GM18858 (cell line): ENCODE data around the gene ALDOC.

ENCODE experiments used
- ATAC-seq: cut with Tn5 transposase; IDR thresholded peaks from one replicate; pipeline ENCODE4 v1.9.1; 2021; ENCODE audit not compliant: unreplicated experiment

Gene ALDOC

GRCh38 chr17:28533091-28533807 is 43.4 kb downstream of the ALDOC start:
- no peak for ATAC-seq

DNA sequence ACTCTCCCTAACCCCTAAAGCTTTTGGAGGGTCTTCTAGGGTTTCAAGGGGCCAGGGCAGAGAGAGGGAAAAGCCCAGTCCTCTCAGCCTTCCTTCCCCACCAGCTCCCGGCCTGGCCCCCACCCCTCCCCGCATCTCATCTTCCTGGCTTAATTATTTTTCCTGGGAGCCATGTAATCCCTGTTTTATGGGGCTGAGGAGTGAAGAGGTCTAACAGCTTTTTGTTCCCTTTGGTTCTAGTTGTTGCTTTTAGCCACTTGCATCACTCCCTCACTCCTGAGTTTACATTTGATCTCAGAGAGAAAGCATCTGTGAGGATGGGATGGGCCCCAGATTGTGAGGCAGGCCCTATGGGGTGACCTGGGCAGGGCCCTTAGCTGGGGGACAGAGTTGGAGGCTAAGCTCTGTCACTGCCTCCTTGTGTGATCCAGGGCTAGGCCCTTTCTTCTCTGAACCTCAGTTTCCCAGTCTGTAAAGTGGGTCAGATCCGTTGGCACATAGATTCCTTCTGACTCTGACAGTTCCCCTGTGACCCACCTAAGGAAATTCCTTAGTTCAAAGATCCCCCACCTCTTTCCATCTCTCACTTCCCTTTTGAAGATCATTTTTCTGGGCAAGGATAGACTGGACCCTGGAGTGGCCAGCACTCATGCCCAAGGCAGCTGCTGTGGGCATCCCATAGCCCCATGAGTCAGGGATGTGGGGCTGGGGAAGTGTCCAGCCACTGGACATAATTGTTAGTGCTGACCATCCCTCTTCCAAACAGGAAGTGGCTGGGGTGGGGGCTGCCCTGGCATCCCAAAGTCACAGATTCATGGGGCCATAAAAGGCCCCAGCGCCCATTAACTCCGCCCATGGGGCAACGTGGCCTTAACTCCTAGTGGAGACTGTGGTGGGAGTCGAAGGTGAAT is 44.4 kb downstream of the ALDOC start:
- no peak for ATAC-seq

DNA sequence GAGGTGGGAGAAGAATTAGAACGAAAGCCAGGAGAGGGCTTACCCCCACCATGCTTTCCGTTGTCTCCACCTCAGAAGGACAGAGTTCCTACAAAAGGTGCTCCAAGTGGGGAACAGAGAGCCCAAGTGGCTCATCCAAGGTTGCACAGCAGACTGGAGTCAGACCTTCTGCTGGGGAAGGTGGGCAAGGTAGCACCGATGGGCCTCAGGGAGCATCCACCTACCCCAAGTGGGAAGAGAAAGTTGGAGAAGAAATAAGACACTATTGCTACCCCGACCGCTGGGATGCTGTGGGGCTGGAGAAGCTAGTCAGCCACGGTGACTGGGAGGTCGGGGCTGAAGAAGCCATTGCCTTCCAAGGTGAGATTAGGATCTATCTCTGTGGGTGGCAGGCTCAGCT is 45.8 kb downstream of the ALDOC start:
- no peak for ATAC-seq

- no peak for ATAC-seq
These were observed 46.4 kb downstream of the ALDOC start for GRCh38 chr17:28530250-28530649.

GRCh38 chr17:28529013-28529400 is 47.7 kb downstream of the ALDOC start:
- ATAC-seq: no peak

GRCh38 chr17:28528327-28529012 is 48.2 kb downstream of the ALDOC start:
- ATAC-seq: no peak

DNA sequence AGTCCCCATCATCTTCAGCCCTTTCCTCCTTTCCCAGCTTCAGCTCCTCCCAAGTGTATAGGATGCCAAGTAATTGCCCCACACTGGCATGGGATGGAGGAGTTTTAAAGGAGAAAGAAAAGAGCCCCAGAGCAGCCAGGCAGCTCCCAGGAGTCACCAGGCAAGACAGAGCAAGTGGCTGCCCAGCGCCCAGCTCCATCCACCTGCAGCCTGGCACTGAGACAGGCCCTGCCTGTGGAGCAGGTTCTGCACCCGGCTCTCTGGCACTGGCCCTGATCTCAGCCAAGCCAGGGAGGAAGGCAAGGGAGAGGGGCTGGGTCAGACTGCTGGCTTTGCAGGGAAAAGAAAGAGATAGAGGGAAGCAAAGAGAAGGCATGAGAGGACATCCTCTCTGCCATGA is 48.8 kb downstream of the ALDOC start:
- ATAC-seq: no peak

DNA sequence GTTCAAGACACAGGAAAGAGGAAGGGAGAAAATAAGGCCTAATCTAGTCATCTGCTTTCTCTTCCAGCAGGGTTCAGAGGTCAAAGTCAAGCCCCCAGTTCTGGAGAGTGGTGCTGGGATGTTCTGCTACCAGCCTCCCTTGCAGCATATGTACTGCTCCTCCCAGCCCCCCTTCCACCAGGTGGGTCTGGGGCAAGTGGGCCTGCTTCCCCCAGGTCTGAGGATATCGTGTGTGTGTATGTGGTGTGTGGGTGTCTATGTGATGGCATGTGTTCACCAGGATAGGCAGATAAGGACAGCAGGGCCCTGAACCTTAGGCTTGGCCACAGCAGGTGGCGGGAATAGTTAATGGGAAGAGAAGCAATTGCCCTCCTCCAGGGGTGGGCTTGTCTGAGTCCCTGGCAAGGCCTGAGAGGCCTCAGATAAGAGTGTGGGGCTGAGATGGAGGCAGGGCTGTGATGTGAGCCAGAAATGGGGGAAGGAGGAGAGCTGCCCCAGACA is 49.5 kb downstream of the ALDOC start:
- ATAC-seq: no peak

DNA sequence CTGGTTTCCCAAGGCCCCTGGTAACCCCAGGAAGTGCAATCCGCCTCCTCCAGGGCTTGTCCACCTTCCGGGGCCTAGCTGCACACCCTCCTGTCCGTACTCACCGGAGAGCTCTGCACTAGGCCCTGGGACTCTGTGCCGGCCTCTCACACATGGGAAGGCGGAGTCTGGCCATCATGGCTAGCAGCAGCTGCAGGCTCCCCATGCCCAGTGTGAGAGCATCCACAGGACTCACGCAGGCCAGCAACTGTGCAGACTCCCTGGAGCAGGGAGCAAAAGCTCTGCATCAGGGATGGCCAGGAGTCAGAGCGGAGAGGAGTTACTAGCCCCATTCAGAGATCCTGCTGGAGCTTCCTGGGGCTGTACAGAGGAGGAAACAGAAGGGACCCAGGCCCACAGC is 50.3 kb downstream of the ALDOC start:
- no peak for ATAC-seq

GRCh38 chr17:28524476-28525424 is 51.9 kb downstream of the ALDOC start:
- no peak for ATAC-seq

- no peak for ATAC-seq
These were observed 52.8 kb downstream of the ALDOC start for GRCh38 chr17:28523876-28524275.

DNA sequence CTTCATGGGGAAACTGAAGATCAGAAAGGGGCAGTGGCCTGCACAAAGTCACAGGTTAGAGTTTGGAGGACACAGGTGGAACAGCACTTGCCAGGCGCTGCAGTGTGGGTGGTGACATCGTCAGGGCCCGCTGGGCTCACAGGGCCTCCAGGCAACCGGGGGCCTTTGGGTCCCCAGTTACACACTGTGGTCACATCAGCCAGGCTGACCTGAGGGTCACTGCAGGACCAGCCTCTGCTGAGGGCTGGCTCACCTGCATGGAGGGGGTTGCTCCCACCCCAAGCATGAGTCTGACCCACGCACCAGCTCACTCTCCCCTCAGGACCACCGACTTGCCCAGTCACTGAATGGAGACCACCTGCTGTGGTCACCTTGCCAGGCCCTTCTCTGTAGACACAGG is 53.5 kb downstream of the ALDOC start:
- ATAC-seq: no peak
